GM23338 (cell line): ENCODE measurements around the gene CACHD1. TPM values are rescaled to one million over a fixed set of nuclear protein-coding genes. Genes with fewer than 3 reads are reported as not detected.

ENCODE experiments used
- ATAC-seq: fragments of 200-7000 bp; cut with Tn5 transposase; 3 replicates; pipeline ENCODE4 v1.9.1; 2020
- DNase-seq: peaks from one replicate; pipeline ENCODE4 v3.0.0-alpha.2; 2015; ENCODE audit warnings: low spot score
- H2AFZ ChIP-seq: fragments of 200-600 bp; sonication (generic); 2 replicates; pipeline ENCODE4 v1.8.0; 2016; ENCODE audit warnings: antibody characterized with exemption, mild to moderate bottlenecking, moderate library complexity
- H3F3A ChIP-seq: fragments of 200-600 bp; sonication (generic); replicated peaks from 2 replicates; pipeline ENCODE4 v1.8.0; 2017; ENCODE audit warnings: antibody characterized with exemption, mixed run types, low read depth
- H3K27ac ChIP-seq: fragments of 200-600 bp; sonication (generic); 2 replicates; pipeline ENCODE4 v1.6.1; 2016; ENCODE audit warnings: low read depth
- H3K27me3 ChIP-seq: fragments of 200-600 bp; sonication (generic); 2 replicates; pipeline ENCODE4 v1.8.0; 2016; ENCODE audit warnings: mild to moderate bottlenecking, mixed run types, moderate library complexity; ENCODE audit not compliant: insufficient read depth
- H3K36me3 ChIP-seq: fragments of 200-600 bp; sonication (generic); 2 replicates; pipeline ENCODE4 v1.8.0; 2016; ENCODE audit warnings: mild to moderate bottlenecking; ENCODE audit not compliant: insufficient read depth
- H3K4me1 ChIP-seq: fragments of 200-600 bp; sonication (generic); 2 replicates; pipeline ENCODE4 v1.8.0; 2016; ENCODE audit warnings: mild to moderate bottlenecking, moderate library complexity; ENCODE audit not compliant: insufficient read depth
- H3K4me2 ChIP-seq: fragments of 200-600 bp; sonication (generic); 2 replicates; pipeline ENCODE4 v1.7.1; 2017; ENCODE audit warnings: mixed run types
- H3K4me3 ChIP-seq: fragments of 200-600 bp; sonication (generic); 2 replicates; pipeline ENCODE4 v1.6.1; 2016; ENCODE audit warnings: mixed run types
- H3K79me2 ChIP-seq: fragments of 200-600 bp; sonication (generic); replicated peaks from 2 replicates; pipeline ENCODE4 v1.8.0; 2017; ENCODE audit warnings: mild to moderate bottlenecking; ENCODE audit not compliant: insufficient read depth
- H3K9me2 ChIP-seq: fragments of 200-600 bp; sonication (generic); 2 replicates; pipeline ENCODE4 v1.8.0; 2017; ENCODE audit not compliant: insufficient read depth
- H4K20me1 ChIP-seq: fragments of 200-600 bp; sonication (generic); replicated peaks from 2 replicates; pipeline ENCODE4 v1.8.0; 2017; ENCODE audit warnings: mild to moderate bottlenecking; ENCODE audit not compliant: insufficient read depth
- H3K27ac Mint-ChIP-seq: 2 replicates; pipeline ENCODE4 v1.8.0; 2020; ENCODE audit warnings: inconsistent platforms, mild to moderate bottlenecking, moderate library complexity, mixed read lengths
- H3K27me3 Mint-ChIP-seq: 3 replicates; pipeline ENCODE4 v1.8.0; 2022; ENCODE audit warnings: low read depth, mild to moderate bottlenecking, moderate library complexity, mixed read lengths, inconsistent platforms; ENCODE audit not compliant: insufficient read depth, poor library complexity
- H3K36me3 Mint-ChIP-seq: 3 replicates; pipeline ENCODE4 v1.8.0; 2021; ENCODE audit warnings: low read depth, mild to moderate bottlenecking, inconsistent platforms, moderate library complexity, mixed read lengths
- H3K4me1 Mint-ChIP-seq: 3 replicates; pipeline ENCODE4 v1.8.0; 2020; ENCODE audit warnings: mild to moderate bottlenecking, inconsistent platforms, mixed read lengths
- H3K4me3 Mint-ChIP-seq: 3 replicates; pipeline ENCODE4 v1.8.0; 2021; ENCODE audit warnings: moderate library complexity, mild to moderate bottlenecking, inconsistent platforms, mixed read lengths
- H3K9me3 Mint-ChIP-seq: 3 replicates; pipeline ENCODE4 v1.8.0; 2020; ENCODE audit warnings: moderate library complexity, mild to moderate bottlenecking, inconsistent platforms, mixed read lengths
- CREB1 ChIP-seq: fragments of 250-450 bp; sonication (Bioruptor Pico); IDR thresholded peaks from 2 replicates; pipeline ENCODE4 v1.5.0; 2020; ENCODE audit warnings: low read depth, mild to moderate bottlenecking, moderate library complexity
- EZH2 ChIP-seq: fragments of 200-600 bp; sonication (generic); IDR thresholded peaks from one replicate; pipeline ENCODE4 v1.8.0; 2017; ENCODE audit warnings: antibody characterized with exemption, mild to moderate bottlenecking, low read depth; ENCODE audit not compliant: unreplicated experiment
- EZH2phosphoT487 ChIP-seq: fragments of 200-600 bp; sonication (generic); IDR thresholded peaks from one replicate; pipeline ENCODE4 v1.8.1; 2018; ENCODE audit warnings: antibody characterized with exemption; ENCODE audit not compliant: unreplicated experiment
- JUNB ChIP-seq: IDR thresholded peaks from one replicate; pipeline ENCODE4 v1.6.1; 2016; ENCODE audit warnings: antibody characterized with exemption; ENCODE audit not compliant: unreplicated experiment
- POLR2AphosphoS5 ChIP-seq: IDR thresholded peaks from 2 replicates; pipeline ENCODE4 v1.6.1; 2016; ENCODE audit warnings: antibody characterized with exemption, low read depth
- STAT1 ChIP-seq: IDR thresholded peaks from one replicate; pipeline ENCODE4 v1.6.1; 2016; ENCODE audit warnings: antibody characterized with exemption; ENCODE audit not compliant: unreplicated experiment
- polyA plus RNA-seq: library from polyadenylated mRNA; unstranded; fragments of >200 nt; fragmentation: Nextera tagmentation; extraction: Ambion mirVana; gene quantifications from 2 replicates; pipeline ENCODE4 v1.2.1, GENCODE V29; 2016
- total RNA-seq: library from RNA; depleted of rRNA; stranded (reverse); fragments of >200 nt; shearing (Covaris generic); gene quantifications from 2 replicates; pipeline ENCODE4 v1.2.3, GENCODE V29; 2014
- TF ChIP-seq, protein P1 (sequence below): IDR thresholded peaks from 2 replicates; pipeline ENCODE4 v1.6.1; 2016; ENCODE audit warnings: antibody characterized with exemption
- TF ChIP-seq, protein P2 (sequence below): fragments of 250-450 bp; sonication (Bioruptor Pico); IDR thresholded peaks from 2 replicates; pipeline ENCODE4 v1.5.0; 2020; ENCODE audit warnings: mild to moderate bottlenecking, moderate library complexity
- TF ChIP-seq, protein P3 (sequence below): IDR thresholded peaks from one replicate; pipeline ENCODE4 v1.6.1; 2018; ENCODE audit warnings: antibody characterized with exemption; ENCODE audit not compliant: unreplicated experiment

CACHD1 gene
- total and polyA plus RNA-seq, 2 experiments from 2014 or later, result 12.6 to 43.7 TPM

DNA sequence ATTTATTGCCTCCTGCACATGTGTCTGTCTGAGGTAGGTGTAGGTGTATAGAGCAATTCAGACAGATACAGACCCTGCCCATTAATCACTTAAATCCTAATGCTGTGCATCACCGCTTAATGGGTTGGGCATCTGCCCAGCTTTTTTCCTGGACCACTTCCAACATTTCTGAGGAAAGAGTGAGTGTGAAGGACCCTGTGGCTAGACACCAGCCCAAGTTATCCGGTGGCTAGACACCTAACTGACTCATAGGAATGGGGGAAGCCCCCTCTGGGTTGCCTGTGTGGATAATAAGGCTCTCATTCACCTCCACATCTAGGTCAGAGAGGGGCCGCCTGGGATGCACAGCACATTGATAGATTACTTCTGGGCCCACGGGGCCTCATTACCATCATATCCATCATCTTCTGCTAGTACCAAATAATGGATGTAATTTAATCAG, 153.8 kb downstream of the CACHD1 start (continued):
- TF ChIP-seq JUNB (no peak), CREB1 (CRISPR knock-in tag) (no peak)

DNA sequence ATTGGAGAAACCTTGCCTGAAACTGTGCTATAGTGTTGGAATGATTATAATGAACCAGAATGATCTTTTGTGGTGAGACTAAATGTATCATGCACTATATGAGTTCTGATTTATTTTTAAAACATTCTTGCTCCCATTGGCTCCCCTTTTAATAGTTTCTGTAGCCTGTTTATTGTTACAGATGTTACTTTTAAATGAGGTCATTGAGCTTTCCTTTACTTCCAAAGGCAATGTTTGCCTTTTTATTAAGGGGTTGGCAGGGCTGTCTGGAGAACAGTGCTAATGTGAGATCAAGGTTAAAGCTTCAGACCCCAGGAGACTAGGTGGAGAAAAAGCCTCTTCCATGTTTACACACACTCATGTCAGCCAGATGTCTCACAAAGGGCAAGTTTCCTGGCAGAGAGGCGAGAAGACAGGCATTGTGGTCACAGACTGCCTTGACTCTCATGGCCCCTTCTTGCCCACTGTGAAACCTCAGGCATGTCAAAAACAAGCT, 154.3 kb downstream of the CACHD1 start:
- ATAC-seq (no peak), DNase-seq (no peak)
- 0 out of 3 replicates have a peak, but pooled peaks cover 2% of the 10 kb centered on the region for H3K36me3 Mint-ChIP-seq
- no peak overlapping the region for H3K4me2 ChIP-seq
- H3K9me3 Mint-ChIP-seq, result no peaks in the 10 kb centered on the region
- no peak overlapping the region for H2AFZ ChIP-seq
- no peaks in the 10 kb centered on the region for H3F3A ChIP-seq
- H3K79me2 ChIP-seq, result peaks cover 18% of the 10 kb centered on the region
- H3K4me1 ChIP-seq, result peaks cover 4% of the 10 kb centered on the region; the same call in 1 of the 2 replicates
- no peaks in the 10 kb centered on the region for H3K27me3 ChIP-seq
- TF ChIP-seq, protein P1, sequence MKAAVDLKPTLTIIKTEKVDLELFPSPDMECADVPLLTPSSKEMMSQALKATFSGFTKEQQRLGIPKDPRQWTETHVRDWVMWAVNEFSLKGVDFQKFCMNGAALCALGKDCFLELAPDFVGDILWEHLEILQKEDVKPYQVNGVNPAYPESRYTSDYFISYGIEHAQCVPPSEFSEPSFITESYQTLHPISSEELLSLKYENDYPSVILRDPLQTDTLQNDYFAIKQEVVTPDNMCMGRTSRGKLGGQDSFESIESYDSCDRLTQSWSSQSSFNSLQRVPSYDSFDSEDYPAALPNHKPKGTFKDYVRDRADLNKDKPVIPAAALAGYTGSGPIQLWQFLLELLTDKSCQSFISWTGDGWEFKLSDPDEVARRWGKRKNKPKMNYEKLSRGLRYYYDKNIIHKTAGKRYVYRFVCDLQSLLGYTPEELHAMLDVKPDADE, result no peak
- TF ChIP-seq, protein P2, sequence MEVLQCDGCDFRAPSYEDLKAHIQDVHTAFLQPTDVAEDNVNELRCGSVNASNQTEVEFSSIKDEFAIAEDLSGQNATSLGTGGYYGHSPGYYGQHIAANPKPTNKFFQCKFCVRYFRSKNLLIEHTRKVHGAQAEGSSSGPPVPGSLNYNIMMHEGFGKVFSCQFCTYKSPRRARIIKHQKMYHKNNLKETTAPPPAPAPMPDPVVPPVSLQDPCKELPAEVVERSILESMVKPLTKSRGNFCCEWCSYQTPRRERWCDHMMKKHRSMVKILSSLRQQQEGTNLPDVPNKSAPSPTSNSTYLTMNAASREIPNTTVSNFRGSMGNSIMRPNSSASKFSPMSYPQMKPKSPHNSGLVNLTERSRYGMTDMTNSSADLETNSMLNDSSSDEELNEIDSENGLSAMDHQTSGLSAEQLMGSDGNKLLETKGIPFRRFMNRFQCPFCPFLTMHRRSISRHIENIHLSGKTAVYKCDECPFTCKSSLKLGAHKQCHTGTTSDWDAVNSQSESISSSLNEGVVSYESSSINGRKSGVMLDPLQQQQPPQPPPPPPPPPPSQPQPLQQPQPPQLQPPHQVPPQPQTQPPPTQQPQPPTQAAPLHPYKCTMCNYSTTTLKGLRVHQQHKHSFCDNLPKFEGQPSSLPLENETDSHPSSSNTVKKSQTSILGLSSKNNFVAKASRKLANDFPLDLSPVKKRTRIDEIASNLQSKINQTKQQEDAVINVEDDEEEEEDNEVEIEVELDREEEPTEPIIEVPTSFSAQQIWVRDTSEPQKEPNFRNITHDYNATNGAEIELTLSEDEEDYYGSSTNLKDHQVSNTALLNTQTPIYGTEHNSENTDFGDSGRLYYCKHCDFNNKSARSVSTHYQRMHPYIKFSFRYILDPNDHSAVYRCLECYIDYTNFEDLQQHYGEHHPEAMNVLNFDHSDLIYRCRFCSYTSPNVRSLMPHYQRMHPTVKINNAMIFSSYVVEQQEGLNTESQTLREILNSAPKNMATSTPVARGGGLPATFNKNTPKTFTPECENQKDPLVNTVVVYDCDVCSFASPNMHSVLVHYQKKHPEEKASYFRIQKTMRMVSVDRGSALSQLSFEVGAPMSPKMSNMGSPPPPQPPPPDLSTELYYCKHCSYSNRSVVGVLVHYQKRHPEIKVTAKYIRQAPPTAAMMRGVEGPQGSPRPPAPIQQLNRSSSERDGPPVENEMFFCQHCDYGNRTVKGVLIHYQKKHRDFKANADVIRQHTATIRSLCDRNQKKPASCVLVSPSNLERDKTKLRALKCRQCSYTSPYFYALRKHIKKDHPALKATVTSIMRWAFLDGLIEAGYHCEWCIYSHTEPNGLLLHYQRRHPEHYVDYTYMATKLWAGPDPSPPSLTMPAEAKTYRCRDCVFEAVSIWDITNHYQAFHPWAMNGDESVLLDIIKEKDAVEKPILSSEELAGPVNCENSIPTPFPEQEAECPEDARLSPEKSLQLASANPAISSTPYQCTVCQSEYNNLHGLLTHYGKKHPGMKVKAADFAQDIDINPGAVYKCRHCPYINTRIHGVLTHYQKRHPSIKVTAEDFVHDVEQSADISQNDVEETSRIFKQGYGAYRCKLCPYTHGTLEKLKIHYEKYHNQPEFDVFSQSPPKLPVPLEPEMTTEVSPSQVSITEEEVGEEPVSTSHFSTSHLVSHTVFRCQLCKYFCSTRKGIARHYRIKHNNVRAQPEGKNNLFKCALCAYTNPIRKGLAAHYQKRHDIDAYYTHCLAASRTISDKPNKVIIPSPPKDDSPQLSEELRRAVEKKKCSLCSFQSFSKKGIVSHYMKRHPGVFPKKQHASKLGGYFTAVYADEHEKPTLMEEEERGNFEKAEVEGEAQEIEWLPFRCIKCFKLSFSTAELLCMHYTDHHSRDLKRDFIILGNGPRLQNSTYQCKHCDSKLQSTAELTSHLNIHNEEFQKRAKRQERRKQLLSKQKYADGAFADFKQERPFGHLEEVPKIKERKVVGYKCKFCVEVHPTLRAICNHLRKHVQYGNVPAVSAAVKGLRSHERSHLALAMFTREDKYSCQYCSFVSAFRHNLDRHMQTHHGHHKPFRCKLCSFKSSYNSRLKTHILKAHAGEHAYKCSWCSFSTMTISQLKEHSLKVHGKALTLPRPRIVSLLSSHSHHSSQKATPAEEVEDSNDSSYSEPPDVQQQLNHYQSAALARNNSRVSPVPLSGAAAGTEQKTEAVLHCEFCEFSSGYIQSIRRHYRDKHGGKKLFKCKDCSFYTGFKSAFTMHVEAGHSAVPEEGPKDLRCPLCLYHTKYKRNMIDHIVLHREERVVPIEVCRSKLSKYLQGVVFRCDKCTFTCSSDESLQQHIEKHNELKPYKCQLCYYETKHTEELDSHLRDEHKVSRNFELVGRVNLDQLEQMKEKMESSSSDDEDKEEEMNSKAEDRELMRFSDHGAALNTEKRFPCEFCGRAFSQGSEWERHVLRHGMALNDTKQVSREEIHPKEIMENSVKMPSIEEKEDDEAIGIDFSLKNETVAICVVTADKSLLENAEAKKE (CRISPR knock-in tag), result no peak
- TF ChIP-seq EZH2phosphoT487, result no peak
- TF ChIP-seq EZH2, result no peak
- TF ChIP-seq, protein P3, sequence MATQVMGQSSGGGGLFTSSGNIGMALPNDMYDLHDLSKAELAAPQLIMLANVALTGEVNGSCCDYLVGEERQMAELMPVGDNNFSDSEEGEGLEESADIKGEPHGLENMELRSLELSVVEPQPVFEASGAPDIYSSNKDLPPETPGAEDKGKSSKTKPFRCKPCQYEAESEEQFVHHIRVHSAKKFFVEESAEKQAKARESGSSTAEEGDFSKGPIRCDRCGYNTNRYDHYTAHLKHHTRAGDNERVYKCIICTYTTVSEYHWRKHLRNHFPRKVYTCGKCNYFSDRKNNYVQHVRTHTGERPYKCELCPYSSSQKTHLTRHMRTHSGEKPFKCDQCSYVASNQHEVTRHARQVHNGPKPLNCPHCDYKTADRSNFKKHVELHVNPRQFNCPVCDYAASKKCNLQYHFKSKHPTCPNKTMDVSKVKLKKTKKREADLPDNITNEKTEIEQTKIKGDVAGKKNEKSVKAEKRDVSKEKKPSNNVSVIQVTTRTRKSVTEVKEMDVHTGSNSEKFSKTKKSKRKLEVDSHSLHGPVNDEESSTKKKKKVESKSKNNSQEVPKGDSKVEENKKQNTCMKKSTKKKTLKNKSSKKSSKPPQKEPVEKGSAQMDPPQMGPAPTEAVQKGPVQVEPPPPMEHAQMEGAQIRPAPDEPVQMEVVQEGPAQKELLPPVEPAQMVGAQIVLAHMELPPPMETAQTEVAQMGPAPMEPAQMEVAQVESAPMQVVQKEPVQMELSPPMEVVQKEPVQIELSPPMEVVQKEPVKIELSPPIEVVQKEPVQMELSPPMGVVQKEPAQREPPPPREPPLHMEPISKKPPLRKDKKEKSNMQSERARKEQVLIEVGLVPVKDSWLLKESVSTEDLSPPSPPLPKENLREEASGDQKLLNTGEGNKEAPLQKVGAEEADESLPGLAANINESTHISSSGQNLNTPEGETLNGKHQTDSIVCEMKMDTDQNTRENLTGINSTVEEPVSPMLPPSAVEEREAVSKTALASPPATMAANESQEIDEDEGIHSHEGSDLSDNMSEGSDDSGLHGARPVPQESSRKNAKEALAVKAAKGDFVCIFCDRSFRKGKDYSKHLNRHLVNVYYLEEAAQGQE, result no peak
- TF ChIP-seq POLR2AphosphoS5, result no peak
- TF ChIP-seq STAT1, result no peak
- no peak overlapping the region for H3K4me3 Mint-ChIP-seq
- 0 out of 2 replicates have a peak, but pooled peaks cover 2% of the 10 kb centered on the region for H3K36me3 ChIP-seq
- peaks cover 27% of the 10 kb centered on the region for H3K4me1 Mint-ChIP-seq
- H3K27ac Mint-ChIP-seq, result no peak overlapping the region
- H3K27me3 Mint-ChIP-seq, result no peaks in the 10 kb centered on the region
- H3K4me3 ChIP-seq, result no peak overlapping the region
- H3K9me2 ChIP-seq, result no peaks in the 10 kb centered on the region
- no peak overlapping the region for H3K27ac ChIP-seq
- peaks cover 19% of the 10 kb centered on the region for H4K20me1 ChIP-seq
